GM18517 (cell line): Measurements from ENCODE around the gene TMEM204.
"Not testable (repeated sequence)": the region's sequence is repeated elsewhere in the genome, so short reads cannot be mapped to it uniquely, and the experiment has no call there.

Source experiments
- ATAC-seq: cut with Tn5 transposase; IDR thresholded peaks from one replicate; pipeline ENCODE4 v1.9.1; 2021; ENCODE audit warnings: mild to moderate bottlenecking, moderate library complexity; ENCODE audit not compliant: unreplicated experiment

The TMEM204 gene

GRCh38 chr16:1581804-1582203 lies 48.3 kb downstream of the TMEM204 start:
- no peak for ATAC-seq

- ATAC-seq = no peak
Measured at GRCh38 chr16:1583180-1583579, 49.7 kb downstream of the TMEM204 start.

GRCh38 chr16:1584926-1585484 lies 51.5 kb downstream of the TMEM204 start:
- no peak for ATAC-seq

DNA sequence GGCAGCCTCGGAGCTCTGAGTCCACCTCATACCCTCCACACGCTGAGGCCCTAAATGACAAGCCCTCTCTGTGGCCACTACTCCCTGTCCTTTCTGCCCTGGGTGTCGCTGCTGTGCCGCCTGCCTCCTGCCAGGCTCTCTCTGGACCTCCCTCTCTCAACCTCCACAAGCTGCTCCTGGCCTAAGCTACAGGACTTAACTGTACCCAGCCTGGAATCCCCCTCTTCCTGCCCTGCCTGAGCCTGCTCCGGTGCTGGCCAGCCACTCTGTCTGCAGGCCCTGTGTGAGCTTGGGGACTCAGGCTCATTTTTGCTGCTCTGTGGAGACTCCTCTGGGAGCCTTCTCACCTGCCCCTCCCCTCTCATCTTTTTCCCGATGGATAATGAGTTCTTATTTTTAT lies 56.9 kb downstream of the TMEM204 start:
- no peak for ATAC-seq

GRCh38 chr16:1590930-1591705 lies 57.7 kb downstream of the TMEM204 start:
- ATAC-seq = no peak

DNA sequence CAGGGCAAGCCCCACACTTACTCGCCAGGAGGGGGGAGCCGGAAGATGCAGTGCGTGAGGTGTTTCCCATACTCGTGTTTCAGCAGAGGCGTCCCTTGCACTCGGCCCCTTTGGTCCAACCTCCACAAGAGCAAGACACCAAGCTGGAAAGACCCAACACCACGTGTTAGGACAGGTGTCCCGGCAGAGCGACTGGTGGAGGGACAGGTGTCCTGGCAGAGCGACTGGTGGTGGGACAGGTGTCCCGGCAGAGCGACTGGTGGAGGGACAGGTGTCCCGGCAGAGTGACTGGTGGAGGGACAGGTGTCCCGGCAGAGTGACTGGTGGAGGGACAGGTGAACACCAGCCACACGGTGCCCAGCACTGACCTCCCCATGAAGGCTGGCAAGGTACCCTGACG lies 59.0 kb downstream of the TMEM204 start:
- ATAC-seq = no peak

DNA sequence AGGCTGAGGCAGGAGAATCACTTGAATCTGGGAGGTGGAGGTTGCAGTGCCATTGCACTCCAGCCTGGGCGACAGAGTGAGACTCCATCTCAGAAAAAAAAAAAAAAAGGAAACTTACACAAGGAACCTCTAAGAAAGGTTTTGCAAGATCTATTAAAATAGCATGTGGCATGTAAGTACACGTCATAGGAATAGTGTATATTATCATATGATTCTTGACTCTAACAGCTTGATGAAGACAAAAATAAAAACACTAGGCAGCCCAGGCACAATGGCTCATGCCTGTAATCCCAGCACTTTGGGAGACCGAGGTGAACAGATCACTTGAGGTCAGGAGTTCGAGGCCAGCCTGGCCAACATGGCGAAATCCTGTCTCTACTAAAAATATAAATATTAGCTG lies 62.0 kb downstream of the TMEM204 start:
- ATAC-seq = not testable (repeated sequence)

DNA sequence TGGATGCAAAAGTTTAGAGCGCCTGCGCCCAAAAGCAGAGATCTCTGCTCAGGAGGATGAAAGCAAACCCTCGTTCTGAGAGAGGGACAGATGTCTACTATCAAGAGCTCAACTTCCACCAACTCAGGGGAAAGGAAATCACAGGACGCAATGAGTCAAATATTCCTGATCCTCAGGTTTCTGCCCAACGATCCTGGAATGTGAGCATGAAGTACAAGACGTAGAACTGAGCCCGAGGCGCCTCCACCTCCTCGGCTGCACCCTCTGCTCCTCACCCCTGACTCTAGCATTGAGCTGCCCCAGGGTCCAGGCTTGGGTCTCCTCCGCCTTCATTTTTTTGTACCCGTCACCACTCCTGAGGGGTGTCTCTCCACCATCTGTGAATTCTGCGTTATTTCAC lies 63.0 kb downstream of the TMEM204 start:
- no peak for ATAC-seq

GRCh38 chr16:1597154-1597553 lies 63.7 kb downstream of the TMEM204 start:
- ATAC-seq = no peak

GRCh38 chr16:1601031-1601430 lies 67.6 kb downstream of the TMEM204 start:
- no peak for ATAC-seq

GRCh38 chr16:1601489-1601888 lies 68.0 kb downstream of the TMEM204 start:
- no peak for ATAC-seq

DNA sequence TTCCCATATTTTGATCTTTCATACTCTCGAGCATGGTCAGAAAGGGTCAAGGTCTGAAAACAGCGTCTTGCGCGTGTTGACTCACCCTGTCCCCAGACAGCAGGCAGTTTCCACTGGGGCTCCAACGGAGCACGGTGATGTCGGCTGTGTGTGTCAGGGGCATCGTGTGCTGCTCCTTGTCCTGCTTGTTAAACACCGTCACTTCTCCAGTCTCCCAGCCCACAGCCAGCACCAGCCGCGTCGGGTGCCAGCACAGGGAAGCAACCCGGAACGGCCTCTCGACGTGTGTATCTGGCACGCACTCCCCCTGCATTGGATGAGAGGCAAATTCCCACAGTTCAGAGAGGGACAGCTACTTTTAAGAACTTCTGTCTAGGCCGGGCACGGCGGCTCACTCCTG lies 68.8 kb downstream of the TMEM204 start:
- ATAC-seq = no peak
